ENCODE data around the gene MEGF10.

DNA sequence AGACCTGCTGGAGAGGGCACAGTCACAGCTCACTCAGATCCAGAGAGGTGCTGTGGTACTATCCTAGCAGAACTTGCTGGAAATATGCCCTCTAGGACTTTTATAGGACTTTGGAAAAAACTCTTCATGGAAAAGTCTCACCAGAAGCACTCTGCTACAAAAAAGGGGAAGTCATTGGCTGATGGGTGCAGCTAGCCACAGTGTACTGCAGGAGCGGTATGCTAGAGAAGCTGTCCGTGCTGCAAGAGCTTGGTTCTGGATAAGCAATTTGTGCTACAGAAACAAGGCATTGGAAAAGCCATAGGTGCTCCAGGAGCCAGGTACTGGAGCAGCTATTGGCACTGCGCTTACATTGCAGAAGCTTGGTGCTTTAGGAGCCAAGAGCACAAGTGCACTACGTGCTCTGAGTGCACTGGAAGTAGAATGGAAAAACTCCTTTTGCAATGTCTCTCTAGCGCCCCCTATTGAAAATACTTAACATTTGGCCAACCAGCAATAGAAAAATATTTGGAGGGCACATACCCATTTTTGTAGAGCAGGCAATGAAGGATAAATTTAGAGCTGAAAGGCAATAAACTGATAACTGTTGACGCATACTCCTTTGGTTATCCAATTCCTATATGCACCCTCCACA lies 83.4 kb downstream of the MEGF10 start:
- TF ChIP-seq, protein P1, sequence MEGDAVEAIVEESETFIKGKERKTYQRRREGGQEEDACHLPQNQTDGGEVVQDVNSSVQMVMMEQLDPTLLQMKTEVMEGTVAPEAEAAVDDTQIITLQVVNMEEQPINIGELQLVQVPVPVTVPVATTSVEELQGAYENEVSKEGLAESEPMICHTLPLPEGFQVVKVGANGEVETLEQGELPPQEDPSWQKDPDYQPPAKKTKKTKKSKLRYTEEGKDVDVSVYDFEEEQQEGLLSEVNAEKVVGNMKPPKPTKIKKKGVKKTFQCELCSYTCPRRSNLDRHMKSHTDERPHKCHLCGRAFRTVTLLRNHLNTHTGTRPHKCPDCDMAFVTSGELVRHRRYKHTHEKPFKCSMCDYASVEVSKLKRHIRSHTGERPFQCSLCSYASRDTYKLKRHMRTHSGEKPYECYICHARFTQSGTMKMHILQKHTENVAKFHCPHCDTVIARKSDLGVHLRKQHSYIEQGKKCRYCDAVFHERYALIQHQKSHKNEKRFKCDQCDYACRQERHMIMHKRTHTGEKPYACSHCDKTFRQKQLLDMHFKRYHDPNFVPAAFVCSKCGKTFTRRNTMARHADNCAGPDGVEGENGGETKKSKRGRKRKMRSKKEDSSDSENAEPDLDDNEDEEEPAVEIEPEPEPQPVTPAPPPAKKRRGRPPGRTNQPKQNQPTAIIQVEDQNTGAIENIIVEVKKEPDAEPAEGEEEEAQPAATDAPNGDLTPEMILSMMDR (IDR thresholded peaks at IDR 0.05) = no peak
- TF ChIP-seq POLR2AphosphoS5 (IDR thresholded peaks at IDR 0.05) (no peak), POLR2A (IDR thresholded peaks at IDR 0.05) (no peak), EP300 (IDR thresholded peaks at IDR 0.05) (no peak)
